Right lobe of liver (tissue), 4 donors: Measurements from ENCODE around the gene MTUS2.

Experiments used
- CTCF ChIP-seq, 4 donors: fragments of 200-600 bp in 3 of 4; fragments of 450-650 bp in 1 of 4; IDR thresholded peaks; one replicate each; pipeline versions ENCODE4 v1.5.1 to v1.8.0; 2016 to 2022; ENCODE audit warnings: antibody characterized with exemption in 4 of 4, mild to moderate bottlenecking in 2 of 4
- POLR2A ChIP-seq: fragments of 450-650 bp; IDR thresholded peaks from one replicate; pipeline ENCODE4 v1.6.1; 2017; ENCODE audit warnings: antibody characterized with exemption, mild to moderate bottlenecking
- donor health status: DM: no; HTN: no; CAD: no.
- donor health status: DM: no; HTN: no; CAD: no.
- donor health status: DM: no; HTN: yes; CAD: no.

DNA sequence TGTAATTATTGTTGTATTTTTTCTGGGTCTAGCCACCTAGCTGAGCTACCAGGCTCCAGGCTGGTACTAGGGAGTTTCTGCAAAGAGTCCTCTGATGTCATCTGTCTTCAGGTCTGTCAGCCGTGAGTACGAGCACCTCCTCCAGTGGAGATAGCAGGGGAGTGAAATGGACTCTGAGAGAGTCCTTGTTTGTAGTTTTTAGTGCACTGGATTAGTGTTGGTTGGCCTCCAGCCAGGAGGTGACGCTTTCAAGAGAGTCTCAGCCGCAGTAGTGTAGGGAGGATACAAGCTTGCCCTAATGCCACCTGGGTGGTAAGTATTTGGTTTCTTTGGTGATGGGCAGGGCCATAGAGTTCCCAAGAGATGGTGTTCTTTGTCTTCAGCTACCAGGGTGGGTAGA is 390.5 kb downstream of the MTUS2 start:
- no peak for TF ChIP-seq POLR2A
- no peak for TF ChIP-seq CTCF (IDR thresholded peaks at IDR 0.05)
